G401.6 (cell line): ENCODE measurements around the gene CEP89.
"Not testable (repeated sequence)": the region's sequence is repeated elsewhere in the genome, so short reads cannot be mapped to it uniquely, and the experiment has no call there.

ENCODE experiments used
- FAIRE-seq: peaks from 2 replicates; lab custom pipeline; 2012; peaks lifted over from hg19 to GRCh38; lab: Jason Lieb, UNC

The CEP89 gene

DNA sequence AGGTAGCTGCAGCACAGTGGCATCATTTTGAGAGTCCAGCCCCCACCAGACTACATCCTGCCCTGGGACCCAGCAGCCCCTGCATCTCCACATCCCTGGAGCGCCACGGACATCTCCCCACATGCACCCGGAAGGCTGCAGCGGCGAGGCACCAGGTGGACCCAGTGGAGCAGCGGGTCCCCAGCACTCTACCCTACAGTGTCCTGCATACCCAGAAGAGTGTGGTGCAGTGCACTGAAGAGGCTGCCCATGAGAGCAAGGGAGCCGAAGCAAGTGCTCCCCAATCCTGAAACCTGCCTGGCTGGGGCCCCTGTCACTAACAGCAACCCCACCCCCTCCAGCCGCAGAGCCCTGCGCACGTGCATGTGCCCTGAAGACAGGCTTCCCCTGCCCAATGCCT, 80.9 kb downstream of the CEP89 start:
- FAIRE-seq = no peak

GRCh38 chr19:32890326-32890725, 81.4 kb downstream of the CEP89 start:
- no peak for FAIRE-seq

DNA sequence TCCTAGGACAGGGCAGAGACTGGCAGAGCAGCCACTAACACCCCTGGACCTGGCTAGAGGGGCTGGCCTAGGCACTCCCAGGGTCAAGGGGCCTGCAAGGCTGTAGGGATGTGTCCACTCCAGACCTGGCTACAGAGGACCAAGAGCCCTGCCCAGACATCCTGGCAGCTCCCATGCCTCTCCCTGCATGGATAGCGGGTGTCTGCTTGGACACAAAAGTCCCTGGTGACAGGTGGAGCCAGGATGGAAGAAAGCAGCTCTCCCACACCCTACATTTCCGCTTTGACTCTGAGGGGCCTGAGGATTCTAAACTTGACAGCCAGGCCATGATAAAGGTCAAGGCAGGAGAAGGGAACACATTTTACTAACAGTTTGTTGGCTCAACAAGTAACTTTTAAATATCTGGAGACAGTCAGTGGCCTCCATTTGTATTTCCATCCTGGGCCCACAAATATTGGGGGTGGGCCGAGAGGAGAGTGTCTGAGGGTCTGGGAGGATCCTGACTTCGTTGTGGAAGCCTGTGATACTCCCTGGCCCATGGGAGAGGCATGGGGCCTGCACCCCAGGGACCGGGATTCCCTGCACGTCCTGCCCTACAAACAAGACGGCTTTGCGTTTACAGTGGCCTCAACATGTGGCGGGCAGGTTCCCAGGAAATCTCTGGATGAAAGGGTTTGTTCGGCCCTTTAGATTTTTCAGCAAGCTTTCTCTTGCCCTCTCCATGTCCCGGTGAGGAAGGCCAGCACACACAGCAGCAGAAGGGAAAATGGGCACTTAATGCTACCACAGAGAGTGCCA, 82.4 kb downstream of the CEP89 start:
- no peak for FAIRE-seq

- no peak for FAIRE-seq
Observed at GRCh38 chr19:32887572-32888215, 84.1 kb downstream of the CEP89 start.

GRCh38 chr19:32886241-32886640, 85.5 kb downstream of the CEP89 start:
- no peak for FAIRE-seq

- not testable (repeated sequence) for FAIRE-seq
Observed at GRCh38 chr19:32885255-32885654, 86.5 kb downstream of the CEP89 start.

DNA sequence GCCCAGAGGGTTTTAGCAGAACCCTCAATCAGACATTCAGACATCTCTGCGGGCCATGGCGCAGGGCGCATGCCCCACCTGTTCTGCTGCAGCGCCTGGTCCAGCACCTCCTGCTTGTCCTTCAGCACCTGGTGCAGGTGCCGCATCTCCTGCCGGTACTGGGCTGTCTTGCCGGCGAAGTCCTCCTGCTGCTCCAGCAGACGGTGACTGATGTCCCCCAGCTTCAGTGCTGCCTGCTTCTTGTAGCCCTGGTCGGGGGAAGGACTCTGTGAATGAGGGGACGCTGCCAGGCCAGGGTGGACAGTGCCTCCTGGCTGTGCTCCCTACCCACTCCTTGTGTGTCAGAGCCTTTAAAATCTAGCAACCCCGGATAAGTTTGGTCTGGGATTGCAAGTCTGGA, 90.0 kb downstream of the CEP89 start:
- no peak for FAIRE-seq

GRCh38 chr19:32880622-32881021, 91.1 kb downstream of the CEP89 start:
- no peak for FAIRE-seq

GRCh38 chr19:32879741-32880140, 92.0 kb downstream of the CEP89 start:
- no peak for FAIRE-seq

DNA sequence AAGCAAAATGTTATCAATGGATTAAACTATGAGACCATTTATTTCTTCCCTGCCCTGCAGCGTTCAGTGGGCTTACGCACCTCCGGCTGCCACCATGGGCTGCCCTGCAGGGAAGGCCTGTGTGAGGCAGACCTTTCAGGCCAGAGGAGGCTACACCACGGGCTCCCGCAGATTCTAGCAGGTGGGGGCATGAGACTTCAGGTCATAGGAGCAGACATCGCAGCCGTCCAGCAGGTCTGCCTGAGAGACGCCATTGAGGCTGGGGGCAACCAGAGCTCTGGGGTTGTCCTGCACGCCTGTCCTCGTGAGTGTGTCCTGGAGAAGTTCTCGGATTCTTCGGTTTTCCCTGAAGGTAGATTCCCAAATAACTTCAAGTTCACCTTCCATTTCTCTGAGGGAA, 92.8 kb downstream of the CEP89 start:
- FAIRE-seq = no peak

GRCh38 chr19:32877977-32878745, 93.6 kb downstream of the CEP89 start:
- no peak for FAIRE-seq

- FAIRE-seq = no peak
Observed at GRCh38 chr19:32877323-32877912, 94.3 kb downstream of the CEP89 start.

DNA sequence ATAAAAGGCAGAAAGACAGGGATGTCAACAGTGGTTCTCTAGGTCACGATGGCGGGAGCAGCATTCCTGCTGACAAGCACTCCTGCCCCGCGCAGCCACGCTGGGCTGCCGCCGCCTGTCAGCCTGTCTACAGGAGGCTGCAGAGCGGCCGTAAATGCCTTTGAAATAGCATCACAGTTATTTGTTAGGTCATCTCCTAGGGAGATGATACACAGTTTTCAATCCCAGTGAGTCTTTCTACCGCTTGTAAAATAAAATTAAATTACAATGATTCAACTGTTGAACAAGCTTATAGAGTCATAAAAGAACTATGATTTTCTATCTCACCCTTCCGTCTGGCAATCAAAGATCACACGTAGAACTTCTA, 94.9 kb downstream of the CEP89 start:
- no peak for FAIRE-seq

- FAIRE-seq = no peak
Observed at GRCh38 chr19:32876236-32876918, 95.4 kb downstream of the CEP89 start.

GRCh38 chr19:32875428-32875827, 96.3 kb downstream of the CEP89 start:
- FAIRE-seq = no peak

DNA sequence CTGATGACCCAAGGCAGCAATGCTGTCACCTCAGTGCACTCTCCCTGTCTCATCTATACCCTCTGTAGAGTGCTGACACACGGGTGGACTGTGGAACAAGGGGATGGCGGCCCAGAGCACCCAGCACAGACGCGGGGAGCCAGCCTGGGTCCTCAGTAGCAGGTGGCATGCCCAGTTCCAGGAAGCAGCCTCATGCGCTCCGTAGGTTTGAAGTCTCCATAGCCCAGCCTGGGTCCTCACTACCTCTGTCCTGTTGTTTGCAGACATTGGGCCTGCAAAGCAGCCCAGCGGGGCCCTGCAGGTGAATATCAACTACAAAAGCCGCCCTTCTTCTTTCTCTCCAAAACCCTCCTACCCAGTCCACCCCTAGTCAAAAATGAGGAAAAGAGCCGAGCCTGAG, 97.2 kb downstream of the CEP89 start:
- no peak for FAIRE-seq

- no peak for FAIRE-seq
Observed at GRCh38 chr19:32873247-32873959, 98.4 kb downstream of the CEP89 start.

- no peak for FAIRE-seq
Observed at GRCh38 chr19:32872391-32872790, 99.4 kb downstream of the CEP89 start.

- no peak for FAIRE-seq
Observed at GRCh38 chr19:32870981-32871451, 100.7 kb downstream of the CEP89 start.

DNA sequence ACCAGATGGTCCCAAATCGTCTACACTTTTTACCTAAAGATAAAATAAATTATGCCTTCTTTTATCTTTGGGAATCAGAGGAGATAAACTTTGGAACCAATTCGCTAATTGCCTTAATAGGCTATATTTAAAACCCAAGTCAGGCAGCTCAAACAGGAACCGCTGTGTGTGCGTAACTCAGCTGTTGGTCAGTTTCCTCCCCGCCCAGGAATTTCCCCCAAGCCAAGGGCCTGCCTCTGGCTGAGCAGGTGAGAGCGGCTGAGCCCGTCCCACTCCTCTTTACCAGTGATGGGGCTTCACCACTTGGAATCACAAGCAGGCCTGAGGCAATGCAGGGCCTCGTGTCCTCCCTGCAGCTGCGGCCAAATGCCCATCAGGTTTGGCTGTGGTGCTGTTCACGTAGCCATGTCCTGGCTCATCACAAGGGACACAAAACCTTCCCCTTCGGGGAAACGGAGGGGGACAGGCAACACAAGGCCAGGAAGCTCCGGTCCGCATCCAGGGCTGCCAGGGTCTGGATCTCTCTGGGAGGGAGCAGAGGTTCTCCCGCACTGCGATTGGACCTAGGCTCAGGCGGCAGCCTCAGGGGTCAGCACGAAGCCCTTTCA, 101.7 kb downstream of the CEP89 start:
- FAIRE-seq = no peak

DNA sequence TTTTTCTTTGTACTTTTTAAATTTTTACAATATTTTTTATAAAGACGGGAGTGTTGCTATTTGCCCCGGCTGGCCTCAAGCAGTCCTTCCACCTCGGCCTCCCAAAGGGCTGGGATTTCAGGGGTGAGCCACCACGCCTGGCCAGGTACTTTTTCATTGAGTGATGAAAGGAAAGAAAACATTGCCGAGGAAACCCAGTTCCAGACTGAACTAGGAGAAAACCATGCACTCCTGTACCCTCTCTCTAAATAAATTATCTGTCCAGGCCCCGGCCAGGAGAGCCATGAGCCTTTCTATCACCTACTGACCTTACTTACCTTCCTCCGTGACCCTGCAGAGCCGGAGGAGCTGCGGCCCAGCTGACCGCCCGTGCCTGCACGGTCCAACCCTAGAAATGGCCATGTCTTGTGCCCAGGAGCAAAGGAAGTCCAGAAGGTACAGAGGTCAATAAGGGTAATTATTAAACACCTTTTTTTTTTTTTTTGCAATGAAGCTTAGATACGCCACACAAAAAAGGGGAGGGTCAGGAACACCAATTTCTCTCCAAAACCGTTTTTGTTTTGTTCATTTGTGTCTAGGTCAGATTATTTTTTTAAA, 102.3 kb downstream of the CEP89 start, which contains the start of gene SLC7A9:
TSS of gene SLC7A9 (minus strand) at position 399 of the 597 bp plus-strand sequence. CDS start 1,233 bp downstream, outside the sequence.
- FAIRE-seq = no peak
